ENCODE measurements around the gene CDH13.
A peak's percentile ranks its signal among the peaks of the same experiment; 100 is the strongest.

Gene CDH13

GRCh38 chr16:82701442-82701955, 74.7 kb downstream of the CDH13 start:
- TF ChIP-seq, protein P1, sequence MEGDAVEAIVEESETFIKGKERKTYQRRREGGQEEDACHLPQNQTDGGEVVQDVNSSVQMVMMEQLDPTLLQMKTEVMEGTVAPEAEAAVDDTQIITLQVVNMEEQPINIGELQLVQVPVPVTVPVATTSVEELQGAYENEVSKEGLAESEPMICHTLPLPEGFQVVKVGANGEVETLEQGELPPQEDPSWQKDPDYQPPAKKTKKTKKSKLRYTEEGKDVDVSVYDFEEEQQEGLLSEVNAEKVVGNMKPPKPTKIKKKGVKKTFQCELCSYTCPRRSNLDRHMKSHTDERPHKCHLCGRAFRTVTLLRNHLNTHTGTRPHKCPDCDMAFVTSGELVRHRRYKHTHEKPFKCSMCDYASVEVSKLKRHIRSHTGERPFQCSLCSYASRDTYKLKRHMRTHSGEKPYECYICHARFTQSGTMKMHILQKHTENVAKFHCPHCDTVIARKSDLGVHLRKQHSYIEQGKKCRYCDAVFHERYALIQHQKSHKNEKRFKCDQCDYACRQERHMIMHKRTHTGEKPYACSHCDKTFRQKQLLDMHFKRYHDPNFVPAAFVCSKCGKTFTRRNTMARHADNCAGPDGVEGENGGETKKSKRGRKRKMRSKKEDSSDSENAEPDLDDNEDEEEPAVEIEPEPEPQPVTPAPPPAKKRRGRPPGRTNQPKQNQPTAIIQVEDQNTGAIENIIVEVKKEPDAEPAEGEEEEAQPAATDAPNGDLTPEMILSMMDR (IDR thresholded peaks at IDR 0.05; ENCODE audit: low read depth, low read length), result no peak
- no peak for TF ChIP-seq EZH2phosphoT487 (IDR thresholded peaks at IDR 0.05; ENCODE audit: low read depth)
- Histone ChIP-seq H3K27me3 (ENCODE audit: low read depth, low read length) (peaks cover 6% of the 10 kb centered on the region; the same call in 1 of the 2 replicates), H3K4me1 (ENCODE audit: low read length) (peaks cover 13% of the 10 kb centered on the region), H3K9me3 (ENCODE audit: insufficient read depth, low read length) (no peaks in the 10 kb centered on the region), H4K20me1 (ENCODE audit: insufficient read depth, low read length) (no peaks in the 10 kb centered on the region), H3K27ac (ENCODE audit: low read length) (no peak overlapping the region), H3K36me3 (replicated peaks; ENCODE audit: low read depth, low read length) (no peaks in the 10 kb centered on the region), H3K9ac (ENCODE audit: low read length) (no peak overlapping the region), H2AFZ (ENCODE audit: low read depth, low read length) (no peak overlapping the region), H3K79me2 (ENCODE audit: low read length) (no peaks in the 10 kb centered on the region), H3K4me2 (ENCODE audit: low read length) (peak overlapping the region; percentile 1; the same call in 1 of the 2 replicates), H3K4me3 (ENCODE audit: low read length) (no peak overlapping the region)

DNA sequence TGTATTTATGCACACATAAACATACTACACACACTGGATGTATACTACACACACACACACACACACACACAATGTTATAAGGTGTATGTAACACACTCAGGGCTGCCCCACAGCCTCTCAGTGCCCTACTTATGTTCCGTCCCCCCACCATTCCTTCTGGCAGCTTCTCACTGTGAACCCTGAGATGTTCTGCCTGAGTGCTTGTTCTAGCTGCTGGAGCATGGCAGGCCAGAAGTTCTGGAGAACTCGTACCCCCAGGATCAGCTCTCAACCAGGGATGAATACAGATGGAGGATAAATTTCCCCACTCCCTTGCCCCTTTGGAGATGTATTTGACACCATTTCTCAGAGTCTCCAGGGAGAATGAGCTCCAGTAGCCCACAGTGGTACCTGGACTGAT, 76.4 kb downstream of the CDH13 start:
- Histone ChIP-seq H3K4me2 (ENCODE audit: low read length) (no peak overlapping the region), H3K27me3 (ENCODE audit: low read depth, low read length) (peaks cover 11% of the 10 kb centered on the region; the same call in 1 of the 2 replicates), H2AFZ (ENCODE audit: low read depth, low read length) (no peak overlapping the region), H3K4me1 (ENCODE audit: low read length) (peaks cover 13% of the 10 kb centered on the region), H3K9ac (ENCODE audit: low read length) (no peak overlapping the region), H3K9me3 (ENCODE audit: insufficient read depth, low read length) (no peaks in the 10 kb centered on the region), H4K20me1 (ENCODE audit: insufficient read depth, low read length) (no peaks in the 10 kb centered on the region), H3K4me3 (ENCODE audit: low read length) (no peak overlapping the region), H3K27ac (ENCODE audit: low read length) (no peak overlapping the region), H3K79me2 (ENCODE audit: low read length) (no peaks in the 10 kb centered on the region), H3K36me3 (replicated peaks; ENCODE audit: low read depth, low read length) (no peaks in the 10 kb centered on the region)
- no peak for TF ChIP-seq EZH2phosphoT487 (IDR thresholded peaks at IDR 0.05; ENCODE audit: low read depth)
- TF ChIP-seq, protein P1 (IDR thresholded peaks at IDR 0.05; ENCODE audit: low read depth, low read length), result no peak

GRCh38 chr16:82703871-82704768, 77.4 kb downstream of the CDH13 start:
- Histone ChIP-seq H3K9me3 (ENCODE audit: insufficient read depth, low read length) (no peaks in the 10 kb centered on the region), H3K79me2 (ENCODE audit: low read length) (no peaks in the 10 kb centered on the region), H3K27ac (ENCODE audit: low read length) (no peak overlapping the region), H3K9ac (ENCODE audit: low read length) (no peak overlapping the region), H2AFZ (ENCODE audit: low read depth, low read length) (no peak overlapping the region), H3K4me2 (ENCODE audit: low read length) (no peak overlapping the region), H4K20me1 (ENCODE audit: insufficient read depth, low read length) (no peaks in the 10 kb centered on the region), H3K27me3 (ENCODE audit: low read depth, low read length) (peaks cover 11% of the 10 kb centered on the region; the same call in 1 of the 2 replicates), H3K4me3 (ENCODE audit: low read length) (no peak overlapping the region), H3K36me3 (replicated peaks; ENCODE audit: low read depth, low read length) (no peaks in the 10 kb centered on the region), H3K4me1 (ENCODE audit: low read length) (peaks cover 13% of the 10 kb centered on the region)
- TF ChIP-seq EZH2phosphoT487 (IDR thresholded peaks at IDR 0.05; ENCODE audit: low read depth), result no peak
- TF ChIP-seq, protein P1 (IDR thresholded peaks at IDR 0.05; ENCODE audit: low read depth, low read length), result no peak

DNA sequence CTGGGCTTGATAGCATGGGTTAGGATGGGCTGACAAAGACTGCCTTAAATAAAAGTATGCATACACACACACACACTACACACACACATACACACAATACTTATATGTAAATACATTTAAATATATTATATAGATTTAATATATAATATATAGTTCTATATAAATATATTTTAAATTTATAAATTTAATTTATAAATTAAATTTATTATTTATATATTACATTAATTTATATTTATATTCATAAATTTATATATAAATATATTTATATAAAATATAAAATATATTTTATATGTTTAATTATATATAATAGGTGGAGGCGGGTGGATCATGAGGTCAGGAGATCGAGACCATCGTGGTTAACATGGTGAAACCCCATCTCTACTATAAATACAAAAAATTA, 83.2 kb downstream of the CDH13 start:
- TF ChIP-seq, protein P1 (IDR thresholded peaks at IDR 0.05; ENCODE audit: low read depth, low read length), result no peak
- no peak for TF ChIP-seq EZH2phosphoT487 (IDR thresholded peaks at IDR 0.05; ENCODE audit: low read depth)
- Histone ChIP-seq H4K20me1 (ENCODE audit: insufficient read depth, low read length) (no peaks in the 10 kb centered on the region), H3K27ac (ENCODE audit: low read length) (no peak overlapping the region), H3K4me2 (ENCODE audit: low read length) (no peak overlapping the region), H3K27me3 (ENCODE audit: low read depth, low read length) (peaks cover 10% of the 10 kb centered on the region; the same call in 1 of the 2 replicates), H3K4me1 (ENCODE audit: low read length) (no peaks in the 10 kb centered on the region), H3K9ac (ENCODE audit: low read length) (no peak overlapping the region), H3K9me3 (ENCODE audit: insufficient read depth, low read length) (no peaks in the 10 kb centered on the region), H2AFZ (ENCODE audit: low read depth, low read length) (no peak overlapping the region), H3K79me2 (ENCODE audit: low read length) (no peaks in the 10 kb centered on the region), H3K4me3 (ENCODE audit: low read length) (no peak overlapping the region), H3K36me3 (replicated peaks; ENCODE audit: low read depth, low read length) (no peaks in the 10 kb centered on the region)

All from OCI-LY3 (cell line).